ENCODE data around the gene RECQL.

GRCh38 chr12:21456291-21456780, 45.1 kb downstream of the RECQL start:
- TF ChIP-seq, protein P1, sequence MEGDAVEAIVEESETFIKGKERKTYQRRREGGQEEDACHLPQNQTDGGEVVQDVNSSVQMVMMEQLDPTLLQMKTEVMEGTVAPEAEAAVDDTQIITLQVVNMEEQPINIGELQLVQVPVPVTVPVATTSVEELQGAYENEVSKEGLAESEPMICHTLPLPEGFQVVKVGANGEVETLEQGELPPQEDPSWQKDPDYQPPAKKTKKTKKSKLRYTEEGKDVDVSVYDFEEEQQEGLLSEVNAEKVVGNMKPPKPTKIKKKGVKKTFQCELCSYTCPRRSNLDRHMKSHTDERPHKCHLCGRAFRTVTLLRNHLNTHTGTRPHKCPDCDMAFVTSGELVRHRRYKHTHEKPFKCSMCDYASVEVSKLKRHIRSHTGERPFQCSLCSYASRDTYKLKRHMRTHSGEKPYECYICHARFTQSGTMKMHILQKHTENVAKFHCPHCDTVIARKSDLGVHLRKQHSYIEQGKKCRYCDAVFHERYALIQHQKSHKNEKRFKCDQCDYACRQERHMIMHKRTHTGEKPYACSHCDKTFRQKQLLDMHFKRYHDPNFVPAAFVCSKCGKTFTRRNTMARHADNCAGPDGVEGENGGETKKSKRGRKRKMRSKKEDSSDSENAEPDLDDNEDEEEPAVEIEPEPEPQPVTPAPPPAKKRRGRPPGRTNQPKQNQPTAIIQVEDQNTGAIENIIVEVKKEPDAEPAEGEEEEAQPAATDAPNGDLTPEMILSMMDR (IDR thresholded peaks at IDR 0.05; ENCODE audit: control extremely low read depth in 1 of 3, insufficient read depth in 1 of 3, low read depth in 1 of 3, low read length in 3 of 3) = no peak
- TF ChIP-seq EP300 (IDR thresholded peaks at IDR 0.05; ENCODE audit: borderline replicate concordance in 1 of 2, low read depth in 2 of 2, low read length in 2 of 2) (no peak), USF2 (IDR thresholded peaks at IDR 0.05; ENCODE audit: low read length) (no peak), TEAD4 (IDR thresholded peaks at IDR 0.05; ENCODE audit: low read depth, low read length) (no peak), JUND (IDR thresholded peaks at IDR 0.05; ENCODE audit: low read length) (no peak), MAX (IDR thresholded peaks at IDR 0.05) (no peak)

All from H1 (cell line).